ENCODE data around the gene CDYL2. TPM values are rescaled to one million over a fixed set of nuclear protein-coding genes. Genes with fewer than 3 reads are reported as not detected.

CDYL2 gene
- total and polyA plus RNA-seq, 8 donors, result 0.60 to 7.3 (median 1.7) TPM

- Histone ChIP-seq H3K27ac (no peak overlapping the region), H3K4me1 (no peaks in the 10 kb centered on the region), H3K4me3 (no peak overlapping the region), H3K9me3 (peaks cover 0 to 34% (median 12%) of the 10 kb centered on the region in 4 donors), H3K36me3 (no peaks in the 10 kb centered on the region), H3K27me3 (no peaks in the 10 kb centered on the region)
- DNase-seq, result no peak
- TF ChIP-seq POLR2AphosphoS5 (IDR thresholded peaks at IDR 0.05), result no peak
- TF ChIP-seq POLR2A (IDR thresholded peaks at IDR 0.05), result no peak
- no peak for TF ChIP-seq EP300 (IDR thresholded peaks at IDR 0.05)
- no peak for TF ChIP-seq CTCF (IDR thresholded peaks at IDR 0.05)
- 87 to 100% (median 95%) methylated on average over 1 of the region's 1 CpG for whole genome bisulfite sequencing, 5 donors
- intact Hi-C loops (cut with DNase I; ENCODE audit: low total_unique reads), result no loop called here
Observed at GRCh38 chr16:80766798-80767197, 37.6 kb downstream of the CDYL2 start.

DNA sequence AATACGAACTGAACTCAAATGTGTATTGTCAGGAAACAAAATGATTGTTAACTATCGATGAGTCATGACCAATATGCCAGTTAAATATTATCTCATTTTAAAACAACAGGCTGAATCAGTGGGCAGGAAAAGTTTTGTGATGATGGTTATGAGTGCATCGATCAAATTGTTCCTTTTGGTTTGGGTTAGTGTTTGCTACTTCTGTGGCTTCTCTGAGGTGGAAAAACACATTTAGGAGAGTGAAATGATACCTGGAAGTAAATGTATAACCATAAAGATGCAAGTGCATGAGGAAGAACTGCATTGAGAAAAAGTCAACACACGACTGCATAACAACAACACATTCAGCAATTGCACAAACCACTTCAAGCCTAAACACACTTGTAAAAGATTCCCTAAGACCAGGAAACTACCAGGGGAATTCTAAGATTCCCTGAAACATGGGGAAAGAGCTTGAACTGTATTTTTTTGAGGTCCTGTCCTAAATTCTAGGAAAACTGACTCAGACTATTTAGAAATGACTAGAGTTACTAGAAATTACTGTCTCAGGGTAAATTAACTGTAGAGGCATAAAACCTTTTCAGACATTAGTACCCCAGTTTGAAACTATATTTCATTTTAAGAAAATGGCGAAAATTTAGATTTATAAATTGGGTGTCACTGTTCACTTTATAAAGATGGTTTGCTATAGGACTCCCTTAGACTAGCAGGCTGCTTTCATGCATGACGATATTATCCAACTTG, 44.8 kb downstream of the CDYL2 start:
- Histone ChIP-seq H3K9me3 (no peaks in the 10 kb centered on the region), H3K27me3 (no peaks in the 10 kb centered on the region), H3K4me3 (no peak overlapping the region), H3K27ac (no peak overlapping the region), H3K4me1 (no peaks in the 10 kb centered on the region), H3K36me3 (no peaks in the 10 kb centered on the region)
- no peak for DNase-seq
- intact Hi-C loops (cut with DNase I; ENCODE audit: low total_unique reads), result no loop called here
- TF ChIP-seq POLR2A (IDR thresholded peaks at IDR 0.05), result no peak
- TF ChIP-seq CTCF (IDR thresholded peaks at IDR 0.05), result no peak
- no peak for TF ChIP-seq POLR2AphosphoS5 (IDR thresholded peaks at IDR 0.05)
- 60 to 82% (median 74%) methylated on average over 6 of the region's 6 CpGs for WGBS, 5 donors

- Histone ChIP-seq H3K27me3 (no peaks in the 10 kb centered on the region), H3K36me3 (no peaks in the 10 kb centered on the region), H3K4me3 (no peak overlapping the region), H3K4me1 (peaks cover 0 to 12% (median 6%) of the 10 kb centered on the region in 4 donors), H3K27ac (no peak overlapping the region), H3K9me3 (no peaks in the 10 kb centered on the region)
- intact Hi-C loops (cut with DNase I; ENCODE audit: low total_unique reads), result no loop called here
- WGBS, 5 donors, result 85 to 96% (median 92%) methylated on average over 5 of the region's 5 CpGs
- no peak for DNase-seq
- TF ChIP-seq POLR2AphosphoS5 (IDR thresholded peaks at IDR 0.05), result no peak
- no peak for TF ChIP-seq CTCF (IDR thresholded peaks at IDR 0.05)
- TF ChIP-seq POLR2A (IDR thresholded peaks at IDR 0.05), result no peak
- TF ChIP-seq EP300 (IDR thresholded peaks at IDR 0.05), result no peak
Observed at GRCh38 chr16:80754476-80754875, 49.9 kb downstream of the CDYL2 start.

DNA sequence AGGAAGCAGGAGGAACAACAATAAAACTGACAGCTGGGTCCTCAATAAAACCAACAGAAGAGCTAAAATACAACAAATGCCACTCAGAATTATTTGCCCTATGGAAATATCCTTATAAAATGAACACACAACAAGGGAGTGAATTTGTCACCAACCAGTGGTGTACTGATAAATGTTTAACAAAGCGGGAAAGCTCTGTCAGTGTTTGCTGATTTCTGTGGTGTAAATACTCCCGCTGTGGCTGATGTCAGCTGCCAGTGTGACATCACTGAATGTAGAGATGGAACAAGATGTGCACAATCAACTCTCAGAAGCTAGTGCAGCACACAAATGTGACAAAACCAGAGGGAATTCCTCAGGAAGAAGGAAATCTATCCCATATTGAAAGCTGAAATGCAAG, 51.9 kb downstream of the CDYL2 start:
- 71 to 100% (median 86%) methylated on average over 2 of the region's 2 CpGs for WGBS, 5 donors
- H3K4me1 ChIP-seq, result peaks cover 0 to 12% (median 6%) of the 10 kb centered on the region in 4 donors
- intact Hi-C loops (cut with DNase I; ENCODE audit: low total_unique reads), result no loop called here
- TF ChIP-seq POLR2AphosphoS5 (IDR thresholded peaks at IDR 0.05) (no peak), POLR2A (IDR thresholded peaks at IDR 0.05) (no peak), CTCF (IDR thresholded peaks at IDR 0.05) (no peak), EP300 (IDR thresholded peaks at IDR 0.05) (no peak)
- no peak for DNase-seq
- no peaks in the 10 kb centered on the region for H3K27me3 ChIP-seq
- H3K4me3 ChIP-seq, result no peak overlapping the region
- no peaks in the 10 kb centered on the region for H3K9me3 ChIP-seq
- H3K36me3 ChIP-seq, result no peaks in the 10 kb centered on the region
- no peak overlapping the region for H3K27ac ChIP-seq

Data from stomach (tissue), 9 donors.